GM12878 (cell line): ENCODE measurements around the gene CENPF. TPM values are rescaled to one million over a fixed set of nuclear protein-coding genes. Genes with fewer than 3 reads are reported as not detected.

Source experiments
- ATAC-seq: fragments of 200-7000 bp; cut with Tn5 transposase; 3 replicates; pipeline ENCODE4 v1.9.1; 2020; ENCODE audit warnings: mild to moderate bottlenecking, moderate library complexity
- BruUV-seq: library from RNA; stranded (reverse); fragments of 400-500 nt; replicated peaks from 2 replicates; lab custom pipeline; 2021; lab: Mats Ljungman, UMichigan
- CTCF ChIA-PET: fragments of 300-600 bp; sonication (Branson Sonifier 250); formaldehyde crosslinking; extraction: SDS; loops from one replicate; lab custom pipeline; 2021; ENCODE audit warnings: inconsistent platforms; lab: Yijun Ruan, JAX
- POLR2A ChIA-PET: fragments of 350-600 bp; formaldehyde crosslinking; extraction: SDS; loops from one replicate; lab custom pipeline; 2021; ENCODE audit warnings: inconsistent platforms; lab: Charles Lee
- RAD21 ChIA-PET: fragments of 300-600 bp; sonication (Branson Sonifier 250); formaldehyde crosslinking; loops from one replicate; lab custom pipeline; 2023; ENCODE audit warnings: antibody characterized with exemption; ENCODE audit not compliant: unreplicated experiment; lab: Charles Lee
- SMC1A ChIA-PET: fragments of 300-600 bp; sonication (Branson Sonifier 250); formaldehyde crosslinking; loops from one replicate; lab custom pipeline; 2023; ENCODE audit not compliant: unreplicated experiment, uncharacterized antibody; lab: Charles Lee
- DNase-seq: peaks from one replicate; pipeline ENCODE4 v3.0.0-alpha.2; 2011; ENCODE audit warnings: low read depth, low spot score
- FAIRE-seq: peaks from 3 replicates; lab custom pipeline; 2011; peaks lifted over from hg19 to GRCh38; lab: Jason Lieb, UNC
- H2AFZ ChIP-seq: 2 replicates; pipeline ENCODE4 v1.6.0; 2011; ENCODE audit warnings: low read depth, low read length, control low read depth; ENCODE audit not compliant: control insufficient read depth
- H3K27ac ChIP-seq: 2 replicates; pipeline ENCODE4 v1.5.1; 2011; ENCODE audit warnings: control low read depth; ENCODE audit not compliant: control insufficient read depth, insufficient read depth
- H3K27me3 ChIP-seq, 2 experiments: replicated peaks in 1 of 2; 2 replicates each; pipeline versions ENCODE4 v1.6.0 to v1.6.1; 2011; ENCODE audit warnings: low read length in 1 of 2; ENCODE audit not compliant: control insufficient read depth in 2 of 2, insufficient read depth in 2 of 2
- H3K36me3 ChIP-seq, 2 experiments: 2 replicates each; pipeline ENCODE4 v1.5.1; 2011; ENCODE audit warnings: low read length in 1 of 2; ENCODE audit not compliant: control insufficient read depth in 2 of 2, insufficient read depth in 2 of 2
- H3K4me1 ChIP-seq: 2 replicates; pipeline ENCODE4 v1.6.1; 2011; ENCODE audit warnings: mild to moderate bottlenecking, low read length, moderate library complexity, mixed read lengths; ENCODE audit not compliant: control insufficient read depth, insufficient read depth
- H3K4me2 ChIP-seq: 2 replicates; pipeline ENCODE4 v1.6.0; 2011; ENCODE audit warnings: control low read depth; ENCODE audit not compliant: control insufficient read depth, insufficient read depth
- H3K4me3 ChIP-seq: fragments of 200-600 bp; sonication (generic); 2 replicates; pipeline ENCODE4 v1.5.1; 2016
- H3K79me2 ChIP-seq: 2 replicates; pipeline ENCODE4 v1.6.0; 2011; ENCODE audit warnings: low read length; ENCODE audit not compliant: control insufficient read depth, insufficient read depth
- H3K9ac ChIP-seq: 2 replicates; pipeline ENCODE4 v1.8.0; 2011; ENCODE audit warnings: low read length, control low read depth, mixed read lengths; ENCODE audit not compliant: control insufficient read depth, insufficient read depth
- H3K9me3 ChIP-seq: replicated peaks from 3 replicates; pipeline ENCODE4 v1.5.1; 2011; ENCODE audit warnings: mild to moderate bottlenecking, low read length; ENCODE audit not compliant: control insufficient read depth, insufficient read depth
- H4K20me1 ChIP-seq: 2 replicates; pipeline ENCODE4 v1.6.0; 2011; ENCODE audit not compliant: control insufficient read depth, insufficient read depth
- BMI1 ChIP-seq: fragments of 450-650 bp; IDR thresholded peaks from 2 replicates; pipeline ENCODE4 v1.6.1; 2016; ENCODE audit warnings: mild to moderate bottlenecking, moderate library complexity, borderline replicate concordance
- EED ChIP-seq: sonication (generic); IDR thresholded peaks from 2 replicates; pipeline ENCODE4 v1.6.1; 2016; ENCODE audit warnings: antibody characterized with exemption, low read depth
- IRF3 ChIP-seq: fragments of 450-650 bp; IDR thresholded peaks from 2 replicates; pipeline ENCODE4 v1.6.1; 2014; ENCODE audit warnings: mild to moderate bottlenecking
- JUND ChIP-seq: IDR thresholded peaks from 2 replicates; pipeline ENCODE4 v1.6.1; 2012; ENCODE audit warnings: low read depth, mild to moderate bottlenecking, low read length, improper control_type of control experiment, moderate library complexity
- MTA3 ChIP-seq: IDR thresholded peaks from 2 replicates; pipeline ENCODE4 v1.6.1; 2012; ENCODE audit warnings: low read length, inconsistent platforms, borderline replicate concordance
- POLR2AphosphoS5 ChIP-seq: IDR thresholded peaks from 2 replicates; pipeline ENCODE4 v1.6.1; 2011; ENCODE audit warnings: mild to moderate bottlenecking, low read length, inconsistent platforms
- REST ChIP-seq: IDR thresholded peaks from 2 replicates; pipeline ENCODE4 v1.6.1; 2012; ENCODE audit warnings: mild to moderate bottlenecking, low read depth, low read length
- RFX5 ChIP-seq: IDR thresholded peaks from 2 replicates; pipeline ENCODE4 v1.6.1; 2011; ENCODE audit warnings: low read depth, low read length, improper control_type of control experiment
- SKIL ChIP-seq: fragments of 450-650 bp; IDR thresholded peaks from 2 replicates; pipeline ENCODE4 v1.6.1; 2017; ENCODE audit warnings: mild to moderate bottlenecking, low read depth, inconsistent platforms; ENCODE audit not compliant: poor library complexity, severe bottlenecking
- SMARCA5 ChIP-seq: fragments of 450-650 bp; IDR thresholded peaks from 2 replicates; pipeline ENCODE4 v1.6.1; 2017; ENCODE audit warnings: mild to moderate bottlenecking
- SRF ChIP-seq, 2 experiments: IDR thresholded peaks; 2 replicates each; pipeline ENCODE4 v1.6.1; 2011; ENCODE audit warnings: low read depth in 2 of 2, low read length in 2 of 2, mild to moderate bottlenecking in 1 of 2, moderate library complexity in 1 of 2
- YBX1 ChIP-seq: fragments of 450-650 bp; IDR thresholded peaks from 2 replicates; pipeline ENCODE4 v1.6.1; 2016; ENCODE audit warnings: antibody characterized with exemption
- ZBTB40 ChIP-seq: fragments of 450-650 bp; IDR thresholded peaks from 2 replicates; pipeline ENCODE4 v1.6.1; 2016; ENCODE audit warnings: mild to moderate bottlenecking, moderate library complexity, borderline replicate concordance
- WGBS: methylation state at CpG from one replicate; pipeline ENCODE4 v1.1.6; 2016; ENCODE audit warnings: low lambda C conversion rate; ENCODE audit not compliant: insufficient replicate concordance, insufficient coverage; ENCODE audit errors: missing lambda C conversion rate; 5-methylcytosine and 5-hydroxymethylcytosine counted together
- in situ Hi-C: fragments of 300-500 bp; cut with MboI; formaldehyde crosslinking; loops from 9 replicates; pipeline ENCODE4 v1.14.3; 2018; ENCODE audit warnings: mixed read lengths
- intact Hi-C: fragments of 100-400 bp; cut with micrococcal nuclease; formaldehyde crosslinking; loops from one replicate; pipeline ENCODE4 v1.14.2; 2022; ENCODE audit not compliant: unreplicated experiment
- polyA plus RNA-seq, 11 experiments: library from polyadenylated mRNA; depleted of rRNA in 4 of 11; unstranded in 6 of 11; stranded (reverse) in 5 of 11; fragments of >200 nt; fragmentation: Nextera tagmentation in 4 of 11; fragmentation: Illumina TruSeq in 1 of 11; extraction: Ambion mirVana in 4 of 11; extraction: Trizol in 1 of 11; gene quantifications; 1 replicate in 1 of 11; 2 replicates in 10 of 11; pipeline versions ENCODE4 v1.2.1 to v1.2.3, GENCODE V29; 2011 to 2016; ENCODE audit warnings: inconsistent platforms in 2 of 11, missing spikeins in 2 of 11, low read depth in 1 of 11
- total RNA-seq, 4 experiments: library from RNA; depleted of rRNA in 3 of 4; stranded (reverse); fragments of >200 nt in 3 of 4; fragmentation: Illumina TruSeq in 1 of 4; extraction: Trizol in 1 of 4; gene quantifications; 2 replicates each; pipeline versions ENCODE4 v1.2.1 to v1.2.3, GENCODE V29; 2013 to 2021

Gene CENPF
- total and polyA plus RNA-seq, 10 of the 15 experiments (the other 5 are each of a cell fraction or from before 2014, with no cell fraction given) = 26.0 to 132 (median 70.5) TPM

GRCh38 chr1:214686497-214686896 lies 83.5 kb downstream of the CENPF start:
- Histone ChIP-seq H2AFZ (no peak overlapping the region), H3K4me2 (no peak overlapping the region), H3K9me3 (no peaks in the 10 kb centered on the region), H3K9ac (no peak overlapping the region), H3K79me2 (no peaks in the 10 kb centered on the region), H3K36me3 (no peaks in the 10 kb centered on the region), H3K27ac (no peak overlapping the region), H3K27me3 (no peaks in the 10 kb centered on the region; a peak in 2 of 4 replicates), H3K4me1 (no peaks in the 10 kb centered on the region), H3K4me3 (no peak overlapping the region), H4K20me1 (no peaks in the 10 kb centered on the region)
- in situ Hi-C loops (no loop called here), intact Hi-C loops (no loop called here)
- BruUV-seq = no TSS peak
- ChIA-PET POLR2A (no interaction called here), SMC1A (no interaction called here), CTCF (no interaction called here), RAD21 (no interaction called here)
- 31% methylated on average over 5 of the region's 5 CpGs for WGBS
- ATAC-seq (no peak), FAIRE-seq (no peak), DNase-seq (no peak)
- TF ChIP-seq SMARCA5 (no peak), SKIL (no peak), MTA3 (no peak), IRF3 (no peak), POLR2AphosphoS5 (no peak), ZBTB40 (no peak), EED (no peak), BMI1 (no peak), REST (no peak), SRF (IDR thresholded peaks at IDR 0.05; ENCODE audit: low read depth in 2 of 2, low read length in 2 of 2) (no peak), RFX5 (no peak), YBX1 (no peak), JUND (no peak)
